Stimulated activated CD8-positive, alpha-beta memory T cell treated with anti-CD3 and anti-CD28 coated beads, Interleukin-4, amount 100 ng/mL, for 4 hours (primary cell): ENCODE results near the gene SRP54.
"Not testable (repeated sequence)": the region's sequence is repeated elsewhere in the genome, so short reads cannot be mapped to it uniquely, and the experiment has no call there.

ENCODE experiments used
- DNase-seq, 2 donors: peaks; one replicate each; pipeline ENCODE4 v3.0.0-alpha.2; 2020; ENCODE audit warnings: low read depth in 2 of 2, low spot score in 1 of 2

The SRP54 gene

GRCh38 chr14:35046048-35046750 lies 63.4 kb downstream of the SRP54 start, which contains the start of gene FAM177A1:
Gene FAM177A1 (plus strand): TSS chr14:35046272. CDS start chr14:35046464, 192 bp downstream.
- DNase-seq, result peak; percentile 93 to 97

- DNase-seq, result peak in 1 of 2 donors; percentile 3
Observed at GRCh38 chr14:35046751-35047536, 64.2 kb downstream of the SRP54 start.

DNA sequence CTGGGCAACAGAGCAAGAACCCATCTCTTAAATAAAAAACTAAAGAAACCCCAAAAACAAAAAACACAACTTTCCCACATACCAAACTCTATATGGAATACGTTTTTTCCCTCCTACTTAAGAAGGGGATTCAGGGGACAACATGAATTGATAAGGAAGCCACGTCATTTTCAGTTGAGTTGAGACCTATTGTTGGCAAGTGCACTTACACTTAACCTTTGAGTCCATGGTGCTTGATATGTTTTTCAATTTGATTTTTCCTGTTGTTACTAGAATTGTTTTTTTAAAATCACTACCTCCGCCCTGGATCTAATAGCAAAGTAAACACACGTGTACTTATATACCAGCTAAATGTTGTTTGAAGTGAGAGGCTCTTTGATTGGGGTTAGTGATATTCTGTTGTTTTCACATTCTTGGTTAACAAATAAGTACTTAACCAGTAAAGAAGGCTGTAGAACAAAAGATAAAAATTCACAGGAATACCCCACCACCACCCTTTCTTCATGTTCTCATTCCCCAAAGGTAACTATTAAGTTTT lies 65.3 kb downstream of the SRP54 start:
- no peak for DNase-seq

- DNase-seq, result no peak
Observed at GRCh38 chr14:35050652-35051051, 67.9 kb downstream of the SRP54 start.

- DNase-seq, result no peak
Observed at GRCh38 chr14:35051796-35052195, 69.0 kb downstream of the SRP54 start.

GRCh38 chr14:35052637-35053036 lies 69.8 kb downstream of the SRP54 start:
- DNase-seq, result no peak

DNA sequence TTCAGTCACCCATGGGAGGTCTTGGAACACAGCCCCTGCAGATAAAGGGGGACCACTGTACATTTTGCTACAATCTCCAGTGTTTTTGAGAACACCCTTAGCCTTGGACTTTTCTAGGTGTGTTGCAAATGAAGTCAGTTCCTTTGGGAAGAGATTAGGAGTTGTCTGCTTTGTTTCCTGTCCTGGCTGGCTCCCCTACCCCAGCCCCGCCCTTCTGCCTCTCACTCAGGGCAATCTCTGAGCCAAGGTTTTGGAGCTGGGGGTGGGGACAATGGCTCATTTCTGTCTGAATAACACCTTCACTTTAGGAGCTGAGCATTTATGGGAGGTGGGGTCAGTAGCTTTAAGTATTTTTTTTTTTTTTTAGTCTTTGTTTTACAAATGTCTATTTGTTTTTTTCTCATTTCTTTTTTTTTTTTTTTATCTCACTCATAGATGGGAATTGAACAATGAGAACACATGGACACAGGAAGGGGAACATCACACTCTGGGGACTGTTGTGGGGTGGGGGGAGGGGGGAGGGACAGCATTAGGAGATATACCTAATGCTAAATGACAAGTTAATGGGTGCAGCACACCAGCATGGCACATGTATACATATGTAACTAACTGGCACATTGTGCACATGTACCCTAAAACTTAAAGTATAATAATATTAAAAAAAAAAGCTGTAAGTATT lies 78.5 kb downstream of the SRP54 start:
- DNase-seq, result not testable (repeated sequence)

GRCh38 chr14:35065731-35066130 lies 82.9 kb downstream of the SRP54 start:
- not testable (repeated sequence) for DNase-seq

DNA sequence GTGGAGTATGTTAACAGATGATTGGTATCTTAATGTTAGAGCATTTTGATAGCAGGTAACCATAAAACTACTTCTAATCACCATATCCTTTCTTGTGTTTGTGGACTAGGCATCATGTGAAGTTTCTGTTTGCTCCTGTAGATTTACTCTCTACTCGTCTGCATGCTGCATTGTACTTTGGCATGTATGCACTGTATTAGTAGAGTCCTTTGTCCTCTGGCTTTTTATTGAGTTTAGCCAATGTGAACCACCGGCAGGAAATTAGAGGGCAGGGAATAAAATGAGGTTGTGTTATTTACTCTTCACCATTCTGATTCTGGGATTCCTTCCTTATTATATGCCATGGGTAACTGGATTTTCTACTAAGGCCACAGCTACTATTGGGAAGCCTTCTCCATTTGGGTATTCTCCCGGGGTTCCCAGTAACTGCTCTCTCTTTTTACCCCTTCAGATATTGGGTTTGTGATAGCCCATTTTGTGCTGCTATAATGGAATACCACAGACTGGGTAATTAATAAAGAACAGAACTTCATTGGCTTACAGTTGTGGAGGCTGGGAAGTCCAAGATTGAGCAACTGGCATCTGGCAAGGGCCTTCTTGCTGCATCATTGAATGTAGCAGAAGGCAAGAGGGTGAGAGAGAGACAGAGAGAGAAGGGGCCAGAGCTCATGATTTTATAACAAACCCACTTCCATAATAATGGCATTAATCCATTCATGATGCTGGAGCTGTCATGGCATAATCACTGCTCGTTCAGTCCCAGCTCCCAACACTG lies 85.6 kb downstream of the SRP54 start:
- no peak for DNase-seq

- DNase-seq, result no peak
Observed at GRCh38 chr14:35072226-35072625, 89.4 kb downstream of the SRP54 start.

- no peak for DNase-seq
Observed at GRCh38 chr14:35073486-35073885, 90.7 kb downstream of the SRP54 start.

DNA sequence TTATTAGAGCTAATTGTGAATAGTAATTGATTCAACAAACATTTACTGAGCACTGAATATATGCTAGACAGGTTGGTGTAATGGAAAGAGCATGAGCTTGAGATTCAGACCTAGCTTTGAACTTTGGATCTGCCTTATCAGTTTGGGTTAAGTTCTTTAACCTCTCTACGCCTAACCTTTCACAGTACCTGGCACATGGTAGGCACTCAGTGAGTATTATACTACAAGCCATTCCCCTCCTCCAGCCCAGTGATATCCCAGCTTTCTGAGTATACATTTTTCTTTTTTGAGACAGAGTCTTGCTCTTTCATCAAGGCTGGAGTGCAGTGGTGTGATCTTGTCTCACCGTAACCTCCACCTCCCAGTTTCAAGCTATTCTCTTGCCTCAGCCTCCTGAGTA lies 95.3 kb downstream of the SRP54 start:
- DNase-seq, result no peak
